ENCODE measurements around the gene ADCY7.

DNA sequence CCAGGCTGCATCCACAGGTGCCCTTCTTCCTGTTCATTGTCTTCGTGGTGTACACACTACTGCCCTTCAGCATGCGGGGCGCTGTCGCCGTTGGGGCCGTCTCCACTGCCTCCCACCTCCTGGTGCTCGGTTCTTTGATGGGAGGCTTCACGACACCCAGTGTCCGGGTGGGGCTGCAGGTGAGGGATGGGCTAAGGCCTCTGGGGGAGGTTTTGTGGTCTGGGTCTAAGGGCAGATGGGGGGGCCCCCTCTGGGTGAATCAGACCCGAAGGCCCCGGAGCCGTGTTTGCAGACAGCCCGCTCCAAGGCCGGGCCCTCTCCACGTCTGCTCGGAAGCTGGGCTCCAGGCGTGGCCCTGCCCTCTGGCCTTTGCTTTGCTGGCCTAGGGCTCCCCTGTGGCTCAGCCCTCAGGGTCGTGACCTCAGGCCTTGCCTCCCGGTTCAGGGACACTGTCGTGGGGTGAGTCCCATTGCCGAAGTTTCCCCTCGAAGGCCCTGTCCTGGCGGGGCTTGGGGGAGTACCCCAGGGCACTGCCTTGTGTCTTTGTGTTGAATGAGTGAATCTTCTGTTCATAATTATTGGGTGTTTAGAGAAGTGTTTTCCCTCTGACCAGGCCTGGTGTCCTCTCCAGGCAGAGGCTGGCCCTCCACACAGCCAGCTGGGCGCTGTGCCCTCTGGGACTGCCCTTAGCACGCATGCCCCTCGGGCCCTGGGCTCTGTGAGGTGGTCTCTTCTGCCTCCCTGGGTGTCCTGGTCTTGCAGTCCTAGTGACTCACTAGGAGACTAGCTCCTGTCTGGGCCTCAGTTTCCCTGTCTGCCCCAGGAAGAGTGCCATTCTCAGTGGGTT lies 25.6 kb downstream of the ADCY7 start:
- no peak for TF ChIP-seq BHLHE40 (IDR thresholded peaks at IDR 0.05; ENCODE audit: low read depth, low read length)
- TF ChIP-seq RAD21 (IDR thresholded peaks at IDR 0.05; ENCODE audit: low read length) = no peak
- TF ChIP-seq, protein P1, sequence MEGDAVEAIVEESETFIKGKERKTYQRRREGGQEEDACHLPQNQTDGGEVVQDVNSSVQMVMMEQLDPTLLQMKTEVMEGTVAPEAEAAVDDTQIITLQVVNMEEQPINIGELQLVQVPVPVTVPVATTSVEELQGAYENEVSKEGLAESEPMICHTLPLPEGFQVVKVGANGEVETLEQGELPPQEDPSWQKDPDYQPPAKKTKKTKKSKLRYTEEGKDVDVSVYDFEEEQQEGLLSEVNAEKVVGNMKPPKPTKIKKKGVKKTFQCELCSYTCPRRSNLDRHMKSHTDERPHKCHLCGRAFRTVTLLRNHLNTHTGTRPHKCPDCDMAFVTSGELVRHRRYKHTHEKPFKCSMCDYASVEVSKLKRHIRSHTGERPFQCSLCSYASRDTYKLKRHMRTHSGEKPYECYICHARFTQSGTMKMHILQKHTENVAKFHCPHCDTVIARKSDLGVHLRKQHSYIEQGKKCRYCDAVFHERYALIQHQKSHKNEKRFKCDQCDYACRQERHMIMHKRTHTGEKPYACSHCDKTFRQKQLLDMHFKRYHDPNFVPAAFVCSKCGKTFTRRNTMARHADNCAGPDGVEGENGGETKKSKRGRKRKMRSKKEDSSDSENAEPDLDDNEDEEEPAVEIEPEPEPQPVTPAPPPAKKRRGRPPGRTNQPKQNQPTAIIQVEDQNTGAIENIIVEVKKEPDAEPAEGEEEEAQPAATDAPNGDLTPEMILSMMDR (conservative IDR thresholded peaks at IDR 0.05; ENCODE audit: low read depth, low read length) = no peak
- no peak for TF ChIP-seq POLR2A (IDR thresholded peaks at IDR 0.05; ENCODE audit: low read depth, low read length)
- no peak for TF ChIP-seq RFX5 (IDR thresholded peaks at IDR 0.05; ENCODE audit: low read depth, low read length)
- no peak for TF ChIP-seq NFE2L2 (IDR thresholded peaks at IDR 0.05; ENCODE audit: low read depth, low read length)
- no peak for TF ChIP-seq FOS (IDR thresholded peaks at IDR 0.05; ENCODE audit: low read depth, low read length)
- TF ChIP-seq MXI1 (IDR thresholded peaks at IDR 0.05; ENCODE audit: borderline replicate concordance, low read depth, low read length) = no peak
- no peak for TF ChIP-seq SMC3 (IDR thresholded peaks at IDR 0.05; ENCODE audit: low read depth, low read length)

All from IMR-90 (cell line).